ENCODE data around the gene ATP9B.

DNA sequence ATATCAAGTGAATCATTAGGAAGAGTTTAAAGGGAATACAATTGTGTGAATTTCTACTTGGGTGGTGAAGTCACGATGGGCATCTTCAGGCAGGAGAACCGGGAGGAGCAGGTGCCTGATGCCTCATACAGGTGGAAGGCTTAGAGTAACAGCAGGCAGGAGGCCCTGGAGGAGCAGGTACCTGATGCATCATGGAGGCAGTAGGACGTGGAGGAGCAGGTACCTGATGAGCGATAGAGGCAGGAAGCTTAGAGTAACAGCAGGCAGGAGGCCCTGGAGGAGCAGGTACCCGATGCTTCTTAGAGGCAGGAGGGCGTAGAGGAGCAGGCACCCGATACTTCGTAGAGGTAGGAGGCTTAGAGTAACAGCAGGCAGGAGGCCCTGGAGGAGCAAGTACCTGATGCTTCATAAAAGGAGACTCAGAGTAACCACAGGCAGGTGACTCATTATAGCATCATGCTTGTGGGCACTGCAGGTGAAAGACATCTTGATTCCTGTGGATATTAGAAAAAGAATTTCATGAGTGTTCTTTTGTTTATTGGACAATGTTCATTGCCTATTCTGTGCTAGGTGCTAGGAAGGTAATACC is 133.9 kb downstream of the ATP9B start:
- TF ChIP-seq EZH2 (IDR thresholded peaks at IDR 0.05; ENCODE audit: insufficient read depth, poor library complexity, severe bottlenecking) = no peak
- no peak for TF ChIP-seq EZH2phosphoT487 (IDR thresholded peaks at IDR 0.05; ENCODE audit: insufficient read depth, low read depth)

All from GM23248 (cell line).